ENCODE measurements around the gene INSIG1. TPM values are rescaled to one million over a fixed set of nuclear protein-coding genes. Genes with fewer than 3 reads are reported as not detected.

Gene INSIG1
- polyA plus RNA-seq, 2 donors: 17.7 to 40.3 TPM

DNA sequence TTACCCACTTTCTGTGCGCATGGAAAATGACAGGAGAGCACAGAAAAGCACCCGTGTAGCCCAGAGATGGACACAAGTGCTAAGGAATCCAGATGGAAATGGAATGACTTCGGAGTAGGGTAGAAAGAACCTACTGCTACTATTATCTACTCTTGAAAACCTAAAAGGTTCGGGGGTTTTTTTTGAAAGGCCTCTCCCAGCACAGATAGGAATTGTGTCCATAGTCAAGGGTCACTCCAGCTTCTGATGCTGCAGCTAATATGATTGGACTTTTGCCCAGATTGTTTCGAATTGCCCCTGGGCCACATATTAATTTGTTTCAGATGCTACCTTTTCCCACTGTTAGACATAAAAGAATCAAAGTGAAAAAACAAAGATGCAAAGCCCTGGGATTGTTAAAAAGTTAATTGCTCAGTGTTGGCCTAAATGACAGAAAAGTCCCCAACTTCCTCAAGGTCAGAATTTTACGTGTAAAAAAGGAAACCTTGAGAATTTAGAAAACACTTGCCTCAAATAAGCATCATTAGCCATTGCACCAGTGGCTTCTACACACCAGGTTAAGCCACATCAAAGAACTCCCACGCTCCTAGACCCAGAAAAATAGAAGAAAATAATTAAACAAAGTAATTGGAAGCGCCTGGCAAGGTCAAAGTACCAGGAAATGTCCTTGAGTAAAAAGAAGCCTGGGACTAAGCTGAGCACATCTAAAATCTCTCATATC lies 40.8 kb upstream of the INSIG1 start:
- Histone ChIP-seq H3K9me3 (ENCODE audit: control insufficient read depth in 2 of 2, insufficient read depth in 1 of 2, low read depth in 1 of 2, low read length in 1 of 2) (no peaks in the 10 kb centered on the region), H3K27ac (ENCODE audit: low read depth in 2 of 2, low read length in 1 of 2) (peak overlapping the region in 1 of 2 donors; percentile 39), H3K27me3 (ENCODE audit: control insufficient read depth in 1 of 2, insufficient read depth in 2 of 2, low read length in 2 of 2) (peaks cover 0 to 4% of the 10 kb centered on the region in 2 donors), H3K36me3 (ENCODE audit: control insufficient read depth in 2 of 2, insufficient read depth in 2 of 2, low read length in 1 of 2) (no peaks in the 10 kb centered on the region), H3K4me3 (ENCODE audit: low read depth in 1 of 2, low read length in 2 of 2) (no peak overlapping the region), H3K4me1 (ENCODE audit: control insufficient read depth in 2 of 2, insufficient read depth in 2 of 2, low read length in 1 of 2) (peaks cover 6 to 9% of the 10 kb centered on the region in 2 donors)
- 58 to 67% methylated on average over 8 of the region's 8 CpGs for WGBS, 2 donors

GRCh38 chr7:155257482-155258225 lies 40.0 kb upstream of the INSIG1 start:
- H3K4me3 ChIP-seq (ENCODE audit: low read depth in 1 of 2, low read length in 2 of 2): no peak overlapping the region
- no peaks in the 10 kb centered on the region for H3K9me3 ChIP-seq (ENCODE audit: control insufficient read depth in 2 of 2, insufficient read depth in 1 of 2, low read depth in 1 of 2, low read length in 1 of 2)
- H3K27ac ChIP-seq (ENCODE audit: low read depth in 2 of 2, low read length in 1 of 2): peak overlapping the region; percentile 39 to 57
- WGBS, 2 donors: 28 to 36% methylated on average over 30 of the region's 30 CpGs
- no peaks in the 10 kb centered on the region for H3K27me3 ChIP-seq (ENCODE audit: control insufficient read depth in 1 of 2, insufficient read depth in 2 of 2, low read length in 2 of 2)
- H3K36me3 ChIP-seq (ENCODE audit: control insufficient read depth in 2 of 2, insufficient read depth in 2 of 2, low read length in 1 of 2): no peaks in the 10 kb centered on the region
- peaks cover 6 to 9% of the 10 kb centered on the region in 2 donors for H3K4me1 ChIP-seq (ENCODE audit: control insufficient read depth in 2 of 2, insufficient read depth in 2 of 2, low read length in 1 of 2)

DNA sequence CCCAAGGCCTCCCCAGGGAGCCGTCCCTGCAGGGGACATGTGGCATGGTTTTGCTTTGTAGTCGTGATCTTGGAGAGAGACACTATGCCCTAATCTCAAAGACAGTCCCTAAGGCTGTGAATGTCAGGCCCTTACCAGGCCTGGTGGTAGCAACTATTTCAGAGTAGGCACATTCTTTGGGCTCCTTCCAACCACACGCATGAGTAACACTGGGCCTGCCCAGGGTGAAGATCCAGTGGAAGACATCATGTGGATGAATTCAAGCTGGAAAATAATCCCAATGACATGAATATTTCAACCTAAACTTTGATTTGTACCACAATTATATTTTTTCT lies 39.5 kb upstream of the INSIG1 start:
- peaks cover 6 to 9% of the 10 kb centered on the region in 2 donors for H3K4me1 ChIP-seq (ENCODE audit: control insufficient read depth in 2 of 2, insufficient read depth in 2 of 2, low read length in 1 of 2)
- no peaks in the 10 kb centered on the region for H3K36me3 ChIP-seq (ENCODE audit: control insufficient read depth in 2 of 2, insufficient read depth in 2 of 2, low read length in 1 of 2)
- no peaks in the 10 kb centered on the region for H3K27me3 ChIP-seq (ENCODE audit: control insufficient read depth in 1 of 2, insufficient read depth in 2 of 2, low read length in 2 of 2)
- H3K4me3 ChIP-seq (ENCODE audit: low read depth in 1 of 2, low read length in 2 of 2): no peak overlapping the region
- H3K9me3 ChIP-seq (ENCODE audit: control insufficient read depth in 2 of 2, insufficient read depth in 1 of 2, low read depth in 1 of 2, low read length in 1 of 2): no peaks in the 10 kb centered on the region
- 18 to 34% methylated on average over 3 of the region's 3 CpGs for WGBS, 2 donors
- peak overlapping the region in 1 of 2 donors; percentile 39 for H3K27ac ChIP-seq (ENCODE audit: low read depth in 2 of 2, low read length in 1 of 2)

- Histone ChIP-seq H3K27ac (ENCODE audit: low read depth in 2 of 2, low read length in 1 of 2) (no peak overlapping the region), H3K36me3 (ENCODE audit: control insufficient read depth in 2 of 2, insufficient read depth in 2 of 2, low read length in 1 of 2) (no peaks in the 10 kb centered on the region), H3K4me3 (ENCODE audit: low read depth in 1 of 2, low read length in 2 of 2) (no peak overlapping the region), H3K4me1 (ENCODE audit: control insufficient read depth in 2 of 2, insufficient read depth in 2 of 2, low read length in 1 of 2) (peaks cover 6 to 9% of the 10 kb centered on the region in 2 donors), H3K27me3 (ENCODE audit: control insufficient read depth in 1 of 2, insufficient read depth in 2 of 2, low read length in 2 of 2) (no peaks in the 10 kb centered on the region), H3K9me3 (ENCODE audit: control insufficient read depth in 2 of 2, insufficient read depth in 1 of 2, low read depth in 1 of 2, low read length in 1 of 2) (peaks cover 0 to 4% of the 10 kb centered on the region in 2 donors)
- 85 to 89% methylated on average over 13 of the region's 13 CpGs for WGBS, 2 donors
Observed at GRCh38 chr7:155259866-155260497, 37.7 kb upstream of the INSIG1 start.

GRCh38 chr7:155260498-155260872 lies 37.2 kb upstream of the INSIG1 start:
- no peak overlapping the region for H3K4me3 ChIP-seq (ENCODE audit: low read depth in 1 of 2, low read length in 2 of 2)
- no peak overlapping the region for H3K27ac ChIP-seq (ENCODE audit: low read depth in 2 of 2, low read length in 1 of 2)
- no peaks in the 10 kb centered on the region for H3K36me3 ChIP-seq (ENCODE audit: control insufficient read depth in 2 of 2, insufficient read depth in 2 of 2, low read length in 1 of 2)
- H3K9me3 ChIP-seq (ENCODE audit: control insufficient read depth in 2 of 2, insufficient read depth in 1 of 2, low read depth in 1 of 2, low read length in 1 of 2): peaks cover 0 to 4% of the 10 kb centered on the region in 2 donors
- 87 to 88% methylated on average over 13 of the region's 13 CpGs for WGBS, 2 donors
- peaks cover 6 to 9% of the 10 kb centered on the region in 2 donors for H3K4me1 ChIP-seq (ENCODE audit: control insufficient read depth in 2 of 2, insufficient read depth in 2 of 2, low read length in 1 of 2)
- H3K27me3 ChIP-seq (ENCODE audit: control insufficient read depth in 1 of 2, insufficient read depth in 2 of 2, low read length in 2 of 2): no peaks in the 10 kb centered on the region

DNA sequence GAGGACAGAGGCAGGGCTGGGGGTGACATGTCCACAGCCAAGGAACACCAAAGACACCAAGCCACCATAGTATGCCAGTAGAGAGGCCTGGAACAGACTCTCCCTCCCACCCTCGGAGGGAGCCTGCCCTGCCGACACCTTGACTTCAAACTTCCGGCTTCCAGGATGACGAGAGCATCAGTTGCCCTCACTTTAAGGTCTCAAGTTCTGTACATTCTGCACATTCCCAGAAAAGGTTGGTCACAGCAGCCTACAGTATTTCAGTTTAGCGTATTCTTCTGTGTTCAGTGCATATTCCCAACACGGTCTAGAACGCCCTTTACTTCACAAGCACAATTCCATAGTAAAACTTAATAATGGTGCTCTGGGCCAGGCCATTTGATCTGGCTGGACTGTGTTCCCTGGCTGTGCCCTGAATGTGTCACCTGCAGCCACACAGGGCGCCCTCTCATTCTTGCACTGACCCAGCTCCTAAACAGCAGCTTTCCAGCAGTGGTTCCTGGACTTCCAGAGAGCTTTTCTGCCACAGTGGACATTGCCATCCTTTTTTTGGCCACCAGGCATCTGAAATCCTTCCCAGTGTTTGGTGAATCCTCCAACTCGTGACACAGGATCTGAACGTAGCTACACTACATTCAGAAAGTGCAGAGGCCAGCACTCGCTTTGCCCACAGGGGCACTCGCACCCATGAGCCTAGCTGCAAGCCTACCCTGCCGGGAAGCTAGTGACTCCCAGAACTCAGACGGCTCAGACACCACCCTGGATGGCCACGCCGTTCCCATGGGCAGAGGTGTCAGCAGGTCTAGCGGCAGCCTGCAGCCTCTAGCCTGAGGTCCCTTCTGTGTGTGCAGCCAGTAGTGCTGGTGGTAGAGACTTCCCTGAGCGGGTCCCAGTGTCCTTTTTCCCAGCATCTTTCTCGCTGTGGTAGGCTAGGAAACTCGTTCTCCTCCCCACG lies 36.4 kb upstream of the INSIG1 start:
- Histone ChIP-seq H3K4me3 (ENCODE audit: low read depth in 1 of 2, low read length in 2 of 2) (no peak overlapping the region), H3K27ac (ENCODE audit: low read depth in 2 of 2, low read length in 1 of 2) (no peak overlapping the region), H3K4me1 (ENCODE audit: control insufficient read depth in 2 of 2, insufficient read depth in 2 of 2, low read length in 1 of 2) (peaks cover 6 to 9% of the 10 kb centered on the region in 2 donors), H3K9me3 (ENCODE audit: control insufficient read depth in 2 of 2, insufficient read depth in 1 of 2, low read depth in 1 of 2, low read length in 1 of 2) (peaks cover 0 to 4% of the 10 kb centered on the region in 2 donors), H3K36me3 (ENCODE audit: control insufficient read depth in 2 of 2, insufficient read depth in 2 of 2, low read length in 1 of 2) (no peaks in the 10 kb centered on the region), H3K27me3 (ENCODE audit: control insufficient read depth in 1 of 2, insufficient read depth in 2 of 2, low read length in 2 of 2) (no peaks in the 10 kb centered on the region)
- 90 to 91% methylated on average over 21 of the region's 21 CpGs for WGBS, 2 donors

- peaks cover 6 to 9% of the 10 kb centered on the region in 2 donors for H3K4me1 ChIP-seq (ENCODE audit: control insufficient read depth in 2 of 2, insufficient read depth in 2 of 2, low read length in 1 of 2)
- H3K36me3 ChIP-seq (ENCODE audit: control insufficient read depth in 2 of 2, insufficient read depth in 2 of 2, low read length in 1 of 2): no peaks in the 10 kb centered on the region
- H3K27me3 ChIP-seq (ENCODE audit: control insufficient read depth in 1 of 2, insufficient read depth in 2 of 2, low read length in 2 of 2): no peaks in the 10 kb centered on the region
- H3K9me3 ChIP-seq (ENCODE audit: control insufficient read depth in 2 of 2, insufficient read depth in 1 of 2, low read depth in 1 of 2, low read length in 1 of 2): peaks cover 0 to 4% of the 10 kb centered on the region in 2 donors
- 80% methylated on average over 12 of the region's 12 CpGs for WGBS, 2 donors
- H3K4me3 ChIP-seq (ENCODE audit: low read depth in 1 of 2, low read length in 2 of 2): no peak overlapping the region
- H3K27ac ChIP-seq (ENCODE audit: low read depth in 2 of 2, low read length in 1 of 2): no peak overlapping the region
Observed at GRCh38 chr7:155262031-155262430, 35.6 kb upstream of the INSIG1 start.

GRCh38 chr7:155263051-155263450 lies 34.6 kb upstream of the INSIG1 start:
- H3K9me3 ChIP-seq (ENCODE audit: control insufficient read depth in 2 of 2, insufficient read depth in 1 of 2, low read depth in 1 of 2, low read length in 1 of 2): peaks cover 0 to 4% of the 10 kb centered on the region in 2 donors
- H3K27me3 ChIP-seq (ENCODE audit: control insufficient read depth in 1 of 2, insufficient read depth in 2 of 2, low read length in 2 of 2): no peaks in the 10 kb centered on the region
- H3K4me1 ChIP-seq (ENCODE audit: control insufficient read depth in 2 of 2, insufficient read depth in 2 of 2, low read length in 1 of 2): peaks cover 0 to 2% of the 10 kb centered on the region in 2 donors
- WGBS, 2 donors: 72 to 79% methylated on average over 14 of the region's 14 CpGs
- no peak overlapping the region for H3K4me3 ChIP-seq (ENCODE audit: low read depth in 1 of 2, low read length in 2 of 2)
- no peak overlapping the region for H3K27ac ChIP-seq (ENCODE audit: low read depth in 2 of 2, low read length in 1 of 2)
- no peaks in the 10 kb centered on the region for H3K36me3 ChIP-seq (ENCODE audit: control insufficient read depth in 2 of 2, insufficient read depth in 2 of 2, low read length in 1 of 2)

DNA sequence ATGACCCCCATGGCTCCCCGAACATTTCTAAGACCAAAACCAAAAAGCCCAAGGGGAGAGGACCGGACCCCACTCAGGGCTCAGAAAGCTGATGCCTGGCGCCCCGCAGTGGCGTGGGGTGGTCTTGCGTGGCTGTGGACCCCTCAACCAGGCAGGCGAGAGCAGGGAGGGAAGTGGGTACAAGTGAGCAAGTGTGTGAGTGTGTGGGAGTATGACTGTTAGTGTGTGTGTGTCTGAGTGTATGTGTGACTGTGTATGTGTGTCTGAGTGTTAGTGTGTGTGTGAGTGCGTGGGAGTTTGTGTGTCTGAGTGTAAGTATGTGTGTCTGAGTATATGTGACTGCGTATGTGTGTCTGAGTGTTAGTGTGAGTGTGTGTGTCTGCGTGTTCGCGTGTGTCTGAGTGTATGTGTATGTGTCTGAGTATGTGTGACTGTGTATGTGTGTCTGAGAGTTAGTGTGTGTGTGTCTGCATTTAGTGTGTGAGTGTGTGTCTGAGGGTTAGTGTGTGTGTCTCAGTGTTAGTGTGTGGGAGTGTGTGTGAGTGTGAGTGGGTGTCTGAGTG lies 34.0 kb upstream of the INSIG1 start:
- WGBS, 2 donors: 82 to 84% methylated on average over 12 of the region's 12 CpGs
- Histone ChIP-seq H3K36me3 (ENCODE audit: control insufficient read depth in 2 of 2, insufficient read depth in 2 of 2, low read length in 1 of 2) (no peaks in the 10 kb centered on the region), H3K4me3 (ENCODE audit: low read depth in 1 of 2, low read length in 2 of 2) (no peak overlapping the region), H3K9me3 (ENCODE audit: control insufficient read depth in 2 of 2, insufficient read depth in 1 of 2, low read depth in 1 of 2, low read length in 1 of 2) (peaks cover 0 to 6% of the 10 kb centered on the region in 2 donors), H3K27ac (ENCODE audit: low read depth in 2 of 2, low read length in 1 of 2) (no peak overlapping the region), H3K4me1 (ENCODE audit: control insufficient read depth in 2 of 2, insufficient read depth in 2 of 2, low read length in 1 of 2) (no peaks in the 10 kb centered on the region), H3K27me3 (ENCODE audit: control insufficient read depth in 1 of 2, insufficient read depth in 2 of 2, low read length in 2 of 2) (no peaks in the 10 kb centered on the region)
